ENCODE results near the gene PLA1A. TPM values are rescaled to one million over a fixed set of nuclear protein-coding genes. Genes with fewer than 3 reads are reported as not detected.
A peak's percentile ranks its signal among the peaks of the same experiment; 100 is the strongest.

PLA1A gene
- total RNA-seq, 2 donors from 2014 or later = 4.4 TPM; not detected in 1

GRCh38 chr3:119649761-119650160, 52.1 kb downstream of the PLA1A start:
- H3K27me3 ChIP-seq = no peaks in the 10 kb centered on the region
- H3K4me3 ChIP-seq = no peak overlapping the region
- ATAC-seq (no peak), DNase-seq (no peak)
- intact Hi-C loops (cut with DNase I) = no loop called here
- H3K36me3 ChIP-seq (replicated peaks in 1 of 2; ENCODE audit: insufficient read depth in 1 of 2, low read depth in 2 of 2) = no peaks in the 10 kb centered on the region
- no peak for TF ChIP-seq CTCF (IDR thresholded peaks at IDR 0.05)
- whole genome bisulfite sequencing, 2 donors = 43 to 46% methylated on average over 3 of the region's 3 CpGs
- peaks cover 6% of the 10 kb centered on the region for H3K4me1 ChIP-seq
- H3K27ac ChIP-seq = no peak overlapping the region
- no peaks in the 10 kb centered on the region for H3K9me3 ChIP-seq

GRCh38 chr3:119652306-119653033, 54.8 kb downstream of the PLA1A start:
- DNase-seq (no peak), ATAC-seq (peak; percentile 40)
- peaks cover 6% of the 10 kb centered on the region for H3K4me1 ChIP-seq
- WGBS, 2 donors = 87 to 91% methylated on average over 6 to 7 of the region's 7 CpGs
- H3K27me3 ChIP-seq = no peaks in the 10 kb centered on the region
- TF ChIP-seq POLR2A (IDR thresholded peaks at IDR 0.05) (no peak), CTCF (IDR thresholded peaks at IDR 0.05) (no peak)
- no peaks in the 10 kb centered on the region for H3K36me3 ChIP-seq (replicated peaks in 1 of 2; ENCODE audit: insufficient read depth in 1 of 2, low read depth in 2 of 2)
- intact Hi-C loops (cut with DNase I) = no loop called here
- no peak overlapping the region for H3K27ac ChIP-seq
- no peaks in the 10 kb centered on the region for H3K9me3 ChIP-seq
- H3K4me3 ChIP-seq = no peak overlapping the region

GRCh38 chr3:119653876-119654275, 56.2 kb downstream of the PLA1A start:
- ATAC-seq (no peak), DNase-seq (no peak)
- TF ChIP-seq CTCF (IDR thresholded peaks at IDR 0.05) = no peak
- Histone ChIP-seq H3K27me3 (no peaks in the 10 kb centered on the region), H3K4me3 (no peak overlapping the region), H3K4me1 (no peaks in the 10 kb centered on the region), H3K36me3 (replicated peaks in 1 of 2; ENCODE audit: insufficient read depth in 1 of 2, low read depth in 2 of 2) (no peaks in the 10 kb centered on the region), H3K9me3 (no peaks in the 10 kb centered on the region), H3K27ac (no peak overlapping the region)
- WGBS, 2 donors = 31 to 48% methylated on average over 2 of the region's 2 CpGs
- intact Hi-C loops (cut with DNase I) = no loop called here

- intact Hi-C loops (cut with DNase I) = no loop called here
- no peaks in the 10 kb centered on the region for H3K27me3 ChIP-seq
- ATAC-seq = no peak
- no peaks in the 10 kb centered on the region for H3K9me3 ChIP-seq
- TF ChIP-seq POLR2A (IDR thresholded peaks at IDR 0.05) (no peak), CTCF (IDR thresholded peaks at IDR 0.05) (no peak)
- H3K27ac ChIP-seq = no peak overlapping the region
- DNase-seq = no peak
- no peaks in the 10 kb centered on the region for H3K36me3 ChIP-seq (replicated peaks in 1 of 2; ENCODE audit: insufficient read depth in 1 of 2, low read depth in 2 of 2)
- H3K4me1 ChIP-seq = peaks cover 11% of the 10 kb centered on the region
- 71 to 88% methylated on average over 4 of the region's 4 CpGs for WGBS, 2 donors
- no peak overlapping the region for H3K4me3 ChIP-seq
These were observed 60.4 kb downstream of the PLA1A start for GRCh38 chr3:119657887-119658702.
